Stimulated activated CD4-positive, alpha-beta T cell treated with anti-CD3 and anti-CD28 coated beads, Interleukin-15, amount 100 ng/mL, for 48 hours (primary cell): ENCODE results near the gene ABCD3.
A peak's percentile ranks its signal among the peaks of the same experiment; 100 is the strongest.

Experiments used
- DNase-seq, 2 donors: peaks; one replicate each; pipeline ENCODE4 v3.0.0-alpha.2; 2020; ENCODE audit warnings: low read depth in 2 of 2

The ABCD3 gene

DNA sequence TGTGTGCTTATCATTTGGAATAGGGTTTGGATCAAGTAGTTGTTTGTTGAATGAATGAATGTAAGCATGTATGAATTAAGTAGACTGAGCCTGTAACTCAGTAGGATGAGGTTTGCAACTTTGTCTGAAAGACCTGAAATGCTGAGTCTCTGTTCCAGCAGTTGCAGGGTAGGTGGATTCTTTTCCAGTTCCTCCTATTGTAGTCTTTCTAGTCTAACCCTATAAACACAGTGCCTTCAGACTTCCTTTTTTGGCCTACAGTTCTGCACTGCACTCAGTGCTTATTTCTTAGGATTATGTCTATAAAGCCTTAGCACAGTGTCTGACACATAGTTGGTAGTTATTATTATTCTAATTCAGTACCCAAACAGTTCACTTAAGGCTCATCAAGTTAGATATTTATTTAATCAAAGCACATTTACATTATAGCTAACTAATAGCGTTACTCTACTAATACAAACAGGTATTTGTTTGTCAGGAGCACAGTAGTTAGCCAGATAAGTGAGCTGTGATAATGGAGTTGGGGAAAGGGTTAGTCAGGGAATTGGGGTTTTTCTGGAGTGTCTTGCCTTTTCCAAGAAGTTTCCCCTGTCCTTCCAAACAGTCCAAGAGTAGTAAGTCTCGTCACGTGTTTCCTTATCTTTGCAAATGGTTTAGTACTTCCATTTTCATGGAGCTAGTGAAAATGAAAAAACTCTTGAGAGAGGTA is 45.0 kb downstream of the ABCD3 start:
- no peak for DNase-seq

DNA sequence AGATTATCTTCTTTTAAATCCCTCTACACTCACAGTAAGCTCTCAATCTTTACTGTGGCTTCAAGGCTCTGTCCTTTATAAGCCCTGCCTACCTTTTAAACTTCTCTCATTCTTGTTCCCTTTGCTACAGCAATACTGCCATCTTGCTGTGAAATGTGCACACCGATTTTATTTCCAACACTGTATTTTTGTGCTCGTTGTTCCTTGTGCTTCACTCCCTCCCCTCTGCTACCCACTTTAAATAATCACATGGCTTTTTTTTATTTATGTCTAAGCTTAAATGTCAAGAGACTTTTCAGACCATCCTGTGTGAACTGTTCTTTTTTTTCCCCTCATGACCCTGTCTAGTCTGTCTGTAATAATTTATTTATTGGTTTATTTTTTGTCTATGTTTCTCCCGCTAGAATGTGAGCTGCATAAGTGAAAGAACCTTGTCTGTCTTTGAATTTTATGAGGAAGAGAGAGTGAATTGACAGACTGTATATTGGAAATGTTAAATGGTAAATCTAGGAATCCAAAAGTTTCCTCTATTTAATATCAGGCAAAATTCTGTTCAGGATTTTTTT is 45.7 kb downstream of the ABCD3 start:
- no peak for DNase-seq

DNA sequence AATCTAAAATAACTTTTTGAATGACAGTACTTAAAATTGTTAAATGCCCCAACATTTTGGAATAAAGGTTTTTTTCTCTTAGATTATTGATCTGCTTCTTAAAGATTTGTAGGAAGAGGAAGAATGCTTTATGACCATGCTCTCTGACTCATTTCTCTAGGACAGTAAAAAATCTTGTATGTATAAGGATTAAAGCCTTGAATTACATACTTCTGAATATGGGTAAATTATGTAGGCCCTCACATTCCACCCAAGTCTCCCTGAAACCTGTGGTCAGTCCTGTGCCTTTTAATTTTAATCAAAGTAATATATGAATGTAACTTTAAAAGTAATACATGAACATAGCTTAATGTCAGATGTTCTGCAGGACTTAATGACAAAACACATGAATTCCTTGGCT is 50.5 kb downstream of the ABCD3 start:
- DNase-seq: no peak

DNA sequence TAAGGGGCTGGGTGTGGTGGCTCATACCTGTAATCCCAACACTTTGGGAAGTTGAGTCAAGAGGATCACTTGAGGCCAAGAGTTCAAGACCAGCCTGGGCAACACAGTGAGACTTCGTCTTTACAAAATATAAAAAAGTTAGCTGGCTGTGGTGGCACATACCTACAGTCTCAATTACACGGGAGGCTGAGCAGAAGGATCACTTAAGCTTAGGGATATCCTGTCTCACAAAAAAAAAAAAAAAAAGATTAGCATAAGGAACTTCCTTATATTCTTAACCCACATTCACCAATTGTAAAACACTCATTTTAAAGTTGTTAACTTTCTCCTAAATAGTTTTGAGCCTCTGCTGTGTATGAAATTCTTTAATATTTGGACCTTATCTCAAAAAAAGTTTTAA is 53.1 kb downstream of the ABCD3 start:
- no peak for DNase-seq

DNA sequence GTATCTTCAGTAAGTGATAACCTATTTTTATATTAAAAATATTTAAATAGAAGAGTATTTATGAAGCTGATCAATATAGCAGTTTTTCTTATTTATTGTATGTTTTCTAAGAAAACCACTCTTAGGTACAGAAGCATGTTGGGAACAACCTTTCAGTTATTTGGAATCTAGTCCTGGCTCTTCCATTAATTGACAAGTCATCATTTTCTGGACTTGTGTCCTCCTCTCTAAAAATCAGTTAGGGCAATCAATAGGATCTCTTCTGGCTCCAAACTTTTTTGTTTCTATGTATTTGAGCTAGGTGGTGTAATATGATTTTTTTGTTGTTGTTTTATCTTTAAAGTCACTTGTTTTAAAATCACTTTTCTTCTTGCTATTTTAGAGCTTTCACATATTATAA is 57.0 kb downstream of the ABCD3 start:
- no peak for DNase-seq

DNA sequence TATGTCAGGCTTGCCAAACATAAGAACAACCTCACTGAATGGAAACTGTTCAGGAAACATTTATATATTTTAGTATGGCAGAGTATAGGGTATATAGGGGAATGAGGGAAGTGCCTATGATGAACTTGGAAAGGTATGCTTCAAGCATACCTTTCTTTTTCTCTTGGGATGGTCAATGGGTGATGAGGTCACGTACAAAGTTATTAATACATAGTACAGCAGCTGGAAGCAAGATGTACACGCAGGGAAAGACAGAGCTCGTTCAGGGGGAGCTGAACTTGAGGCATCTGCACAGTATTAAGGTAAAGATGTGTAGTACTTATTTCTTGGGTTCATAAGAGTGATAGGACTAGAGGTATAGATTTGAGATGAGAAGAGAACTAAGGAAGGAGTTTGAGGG is 61.5 kb downstream of the ABCD3 start:
- DNase-seq: no peak

DNA sequence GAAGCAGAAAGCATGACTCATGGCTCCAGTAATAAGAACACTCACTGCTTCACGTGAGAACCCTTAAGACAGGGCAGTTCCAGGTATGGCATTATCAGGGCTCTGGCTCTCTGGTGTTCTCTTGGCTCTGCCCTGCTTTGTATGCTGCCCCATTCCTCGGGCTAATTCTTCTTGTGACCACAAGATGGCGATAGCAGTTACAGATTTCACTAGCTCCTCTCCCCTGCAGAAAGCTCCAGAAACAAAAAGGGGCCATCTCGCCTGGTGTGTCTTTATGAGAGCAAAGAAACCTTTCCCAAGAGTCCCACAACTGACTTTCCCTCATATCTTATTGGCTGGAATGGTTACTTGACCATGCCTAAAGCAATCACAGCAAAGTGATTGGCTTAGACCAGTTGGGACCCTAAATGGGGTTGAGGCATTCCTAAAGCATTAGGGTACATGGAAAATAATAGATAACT is 63.3 kb downstream of the ABCD3 start:
- DNase-seq: peak in 1 of 2 donors; percentile 5

DNA sequence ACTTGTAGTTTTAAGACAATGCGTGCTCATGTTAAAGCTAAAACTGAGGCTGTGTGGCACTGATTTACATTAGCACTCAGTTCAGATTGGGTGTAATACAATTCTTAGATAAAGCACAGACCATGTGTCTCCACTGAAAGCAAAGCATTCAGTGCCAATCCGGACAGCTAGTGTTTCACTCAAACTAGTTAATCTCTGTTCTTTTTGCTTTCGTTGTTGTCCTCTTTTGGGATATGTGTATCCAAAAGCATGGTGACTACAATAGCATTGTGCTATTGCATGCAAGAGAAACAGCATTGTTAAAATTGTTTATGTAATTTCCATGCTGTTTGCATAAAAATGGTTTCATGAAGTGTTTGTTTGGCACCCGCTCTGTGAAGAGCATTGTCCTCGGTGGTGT is 68.8 kb downstream of the ABCD3 start:
- DNase-seq: no peak

DNA sequence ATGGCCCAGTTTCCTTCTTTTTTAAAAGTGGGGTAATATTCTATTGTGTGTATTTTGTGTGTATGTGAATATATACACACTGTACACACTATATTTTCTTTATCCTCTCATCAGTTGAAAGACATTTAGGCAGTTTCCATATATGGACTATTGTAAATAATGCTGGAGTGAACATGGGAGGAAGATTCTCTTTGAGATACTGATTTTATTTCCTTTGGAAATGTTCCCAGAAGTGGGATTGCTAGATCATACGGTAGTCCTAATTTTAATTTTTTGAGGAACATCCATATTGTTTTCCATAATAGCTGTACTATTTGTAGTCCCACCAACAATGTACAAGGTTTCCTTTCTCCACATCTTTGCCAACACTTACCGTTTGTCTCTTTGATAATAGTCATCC is 72.4 kb downstream of the ABCD3 start:
- no peak for DNase-seq

DNA sequence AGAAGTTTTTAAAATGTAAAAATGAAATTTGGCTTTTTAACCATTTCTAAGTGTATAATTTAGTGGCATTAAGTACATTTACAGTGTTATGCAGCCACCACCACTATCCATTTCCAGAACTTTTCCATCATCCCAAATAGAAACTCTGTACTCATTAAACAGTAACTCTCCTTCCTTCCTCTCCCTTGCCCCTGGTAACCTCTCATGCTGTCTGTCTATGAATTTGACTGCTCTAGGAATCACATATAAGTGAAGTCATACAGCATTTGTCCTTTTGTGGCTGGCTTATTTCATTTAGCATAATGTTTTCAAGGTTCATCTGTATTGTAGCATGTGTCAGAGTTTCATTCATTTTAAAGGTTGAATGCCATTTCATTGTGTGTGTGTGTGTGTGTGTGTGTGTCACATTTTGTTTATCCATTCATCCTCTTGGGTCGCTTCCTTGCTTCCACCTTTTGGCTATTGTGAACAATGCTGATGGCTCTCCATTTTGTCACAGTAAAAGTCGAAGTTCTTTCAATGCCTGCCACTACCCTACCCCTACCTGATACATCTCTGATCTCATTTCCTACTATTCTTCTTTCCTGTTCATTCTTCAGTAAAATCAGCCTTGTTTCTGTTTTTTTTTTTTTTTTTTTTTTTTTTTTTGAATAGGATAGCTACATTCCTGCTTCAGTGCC is 78.0 kb downstream of the ABCD3 start:
- no peak for DNase-seq

DNA sequence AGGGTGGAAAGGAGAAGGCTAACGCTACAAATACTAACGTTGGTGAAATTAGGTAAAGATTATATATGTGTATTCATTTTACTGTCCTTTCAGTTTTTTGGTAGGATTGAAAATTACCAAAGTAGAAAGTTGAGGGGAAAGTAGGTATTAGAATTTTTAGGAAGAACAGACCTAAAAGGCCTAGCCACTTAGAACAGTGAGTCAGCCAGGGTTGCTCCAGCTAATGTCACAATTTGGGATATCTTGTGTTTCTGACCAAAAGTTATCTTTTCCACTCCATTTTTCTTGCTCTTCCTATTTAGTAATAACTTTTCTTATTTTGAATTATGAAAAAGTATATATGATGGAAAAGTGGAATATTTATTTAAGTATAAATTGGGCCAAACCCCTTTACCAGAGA is 83.2 kb downstream of the ABCD3 start:
- no peak for DNase-seq

DNA sequence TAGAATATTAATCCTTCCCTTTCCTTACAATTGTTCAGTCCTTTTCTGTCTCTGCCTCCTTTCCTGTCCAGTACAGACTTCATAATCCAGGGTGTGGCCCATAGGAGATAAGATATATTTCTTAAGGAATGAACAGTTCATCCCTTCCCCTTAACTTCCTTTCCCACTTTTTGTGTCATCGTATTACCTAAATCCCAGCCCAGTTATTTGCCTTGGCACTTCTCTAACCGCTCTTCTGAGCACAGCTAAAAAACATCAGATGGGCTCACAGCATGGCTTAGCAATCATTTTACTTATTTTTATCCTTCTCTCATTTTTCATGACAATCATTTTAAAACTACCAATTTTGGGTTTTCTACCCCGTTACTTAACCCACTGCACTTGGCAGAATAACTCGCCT is 83.7 kb downstream of the ABCD3 start:
- no peak for DNase-seq

DNA sequence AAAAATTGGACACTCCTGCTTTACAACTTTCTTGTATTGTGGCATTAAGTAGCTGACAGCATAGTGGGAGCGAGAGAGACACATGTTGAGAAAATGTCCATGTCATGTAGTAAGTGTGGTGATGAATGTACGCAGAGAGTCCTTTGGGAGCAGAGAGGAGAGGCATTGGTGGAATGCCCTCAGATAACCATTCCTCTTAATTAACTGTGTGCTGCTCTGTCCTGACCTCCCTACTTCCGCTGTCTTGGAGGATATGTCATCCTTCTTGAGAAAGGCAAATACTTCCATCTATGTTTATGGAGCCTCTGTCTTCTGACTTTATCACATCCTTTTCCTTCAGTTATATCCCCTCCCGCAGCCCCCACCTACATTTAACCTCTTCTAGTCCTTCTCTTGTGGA is 85.0 kb downstream of the ABCD3 start:
- DNase-seq: no peak

DNA sequence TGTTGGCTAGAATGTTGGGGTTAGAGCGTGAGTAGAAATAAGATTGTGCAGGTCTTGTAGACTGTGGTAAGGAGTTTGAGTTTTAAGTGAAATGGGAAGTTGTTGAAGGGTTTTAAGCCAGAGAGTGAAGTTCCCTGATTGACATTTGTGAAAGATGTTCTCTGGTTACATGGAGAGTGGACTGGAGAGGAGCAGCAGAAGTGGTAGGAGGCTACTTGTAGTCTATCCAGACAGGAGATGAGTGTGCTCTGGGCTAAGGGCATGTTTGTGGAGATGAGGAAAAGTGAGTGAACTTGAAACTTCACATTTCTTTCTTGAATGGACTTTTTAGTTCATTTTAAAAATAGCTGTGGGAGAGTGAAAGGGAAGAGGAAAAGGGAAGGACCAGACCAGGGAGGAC is 86.4 kb downstream of the ABCD3 start:
- no peak for DNase-seq

DNA sequence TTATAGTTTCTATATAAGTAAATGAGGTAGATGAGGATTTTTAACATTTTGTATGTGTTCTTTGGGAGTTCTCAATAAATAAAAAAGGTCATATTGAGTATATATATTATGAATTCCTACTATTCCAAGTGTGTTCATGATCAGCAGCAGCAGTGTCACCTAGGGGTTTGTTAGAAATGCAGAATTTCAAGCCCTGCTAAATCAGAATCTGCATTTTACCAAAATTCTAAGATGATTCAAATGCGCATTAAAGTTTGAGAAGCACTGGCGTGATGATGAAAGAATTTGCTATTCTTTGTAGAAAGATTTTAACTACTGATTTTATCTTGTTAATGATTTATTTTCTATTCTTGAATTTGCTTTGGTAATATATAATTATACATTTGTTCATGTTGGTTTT is 94.6 kb downstream of the ABCD3 start:
- no peak for DNase-seq

DNA sequence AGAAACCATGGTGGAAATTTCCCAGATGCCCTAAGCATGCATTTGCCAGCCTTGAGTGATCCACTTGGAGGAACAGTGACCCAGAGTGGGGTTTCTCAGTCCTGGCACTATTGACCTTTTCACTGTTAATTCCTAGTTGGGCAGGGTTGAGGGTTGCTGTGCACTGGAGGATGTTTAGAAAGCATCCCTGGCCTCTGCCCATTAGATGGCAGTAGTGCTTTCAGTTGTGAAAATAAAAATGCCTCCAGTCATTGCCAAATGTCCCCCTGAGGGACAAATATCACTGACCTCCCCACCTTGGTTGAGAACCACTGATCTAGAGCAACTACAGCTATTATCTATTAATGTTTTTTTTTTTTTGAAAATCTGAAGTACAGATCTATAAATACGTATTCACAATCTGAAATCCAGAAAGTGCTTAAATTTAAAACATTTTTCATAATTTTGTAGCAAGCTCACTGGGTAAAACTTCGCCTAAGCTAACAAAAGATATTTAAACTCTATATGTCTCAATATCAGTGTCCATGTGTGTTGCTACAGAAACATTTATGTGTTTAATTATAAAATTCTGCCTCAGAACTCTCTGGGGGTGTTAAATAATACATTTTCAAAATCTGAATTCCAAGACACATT is 96.0 kb downstream of the ABCD3 start:
- no peak for DNase-seq

DNA sequence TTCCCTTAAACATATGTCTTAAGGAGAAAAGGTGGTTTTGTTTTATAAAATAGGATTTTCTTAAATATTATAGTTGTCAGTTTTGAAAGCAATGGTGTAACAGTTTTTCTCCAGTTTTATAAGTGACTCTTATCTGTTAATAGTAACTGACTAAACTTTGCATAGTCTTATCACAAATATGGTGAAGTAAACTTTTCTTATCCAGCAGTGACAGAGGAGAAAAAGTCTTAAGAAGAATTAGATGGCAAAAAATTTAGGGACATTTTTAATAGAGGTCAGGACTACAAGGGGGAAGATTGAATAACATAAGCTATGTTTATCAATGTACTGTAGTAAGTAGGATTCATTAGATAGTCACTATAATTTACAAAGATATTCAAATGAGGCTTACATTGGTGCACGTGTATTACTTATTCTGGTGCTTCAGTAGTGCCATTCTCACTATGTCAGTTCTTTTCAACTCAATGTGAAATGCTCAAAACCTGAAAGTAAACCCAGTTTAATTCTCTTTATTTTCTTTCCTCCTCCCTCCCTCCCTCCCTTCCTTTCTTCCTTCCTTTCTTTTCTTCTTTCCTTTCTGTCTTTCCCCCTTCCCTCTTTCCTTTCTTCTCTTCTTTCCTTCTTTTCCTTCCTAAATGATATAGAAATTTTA is 97.2 kb downstream of the ABCD3 start:
- no peak for DNase-seq

DNA sequence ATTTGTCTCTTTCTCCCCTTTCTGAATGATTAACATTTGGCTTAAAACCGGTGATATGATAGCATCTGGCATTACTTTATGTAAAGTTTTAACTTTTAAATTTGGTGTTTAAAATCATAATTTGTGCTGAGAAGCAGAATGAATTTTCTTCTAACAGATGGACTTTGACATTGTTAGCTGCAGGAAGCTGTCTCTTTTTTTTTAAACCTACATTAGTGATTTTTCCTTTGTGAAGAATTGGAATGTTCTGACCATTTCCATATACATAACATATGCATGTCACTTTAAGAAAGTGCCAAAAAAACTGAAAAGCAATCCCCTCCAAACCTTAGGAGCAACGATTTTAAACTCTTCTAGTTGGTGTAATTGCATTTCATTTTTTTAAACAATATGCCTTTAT is 101.2 kb downstream of the ABCD3 start:
- DNase-seq: no peak

DNA sequence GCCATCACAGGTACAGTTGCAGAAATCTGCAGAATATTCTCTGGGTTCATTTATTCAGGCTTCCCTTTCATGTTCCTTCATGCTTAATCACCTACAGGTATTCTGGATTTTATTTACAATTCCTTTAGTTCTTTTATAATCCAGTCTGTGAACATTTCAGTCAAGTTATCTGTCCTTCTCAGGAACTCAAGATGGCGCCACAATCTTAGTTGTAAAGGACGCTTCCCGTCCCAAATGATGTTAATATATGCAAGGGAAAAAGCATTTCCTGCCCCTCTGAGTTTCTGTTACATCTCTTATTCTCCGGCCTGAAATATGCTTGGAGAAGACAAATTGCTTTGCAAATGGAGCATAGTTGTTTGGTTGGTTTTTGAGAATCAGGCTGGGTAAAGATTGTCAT is 104.1 kb downstream of the ABCD3 start:
- no peak for DNase-seq

DNA sequence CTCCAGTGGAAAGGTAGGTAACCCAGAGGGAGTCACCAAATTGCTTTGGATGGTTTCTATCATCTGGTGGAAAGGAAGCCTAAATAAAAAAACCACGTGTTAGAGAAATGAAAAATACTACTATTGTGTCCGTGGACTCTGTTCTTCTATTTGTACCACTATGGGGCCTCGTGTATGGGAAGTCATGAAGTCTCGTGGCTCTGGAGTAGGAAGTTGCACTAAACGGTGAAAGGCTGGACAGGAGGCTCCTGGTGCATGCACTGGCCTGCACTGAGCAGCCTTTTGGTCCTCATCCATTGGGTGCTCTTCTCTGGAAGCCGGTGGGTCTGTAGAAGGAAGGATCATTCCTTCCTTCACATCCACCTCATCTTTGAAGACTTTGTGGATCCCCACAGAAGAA is 106.3 kb downstream of the ABCD3 start:
- DNase-seq: no peak

DNA sequence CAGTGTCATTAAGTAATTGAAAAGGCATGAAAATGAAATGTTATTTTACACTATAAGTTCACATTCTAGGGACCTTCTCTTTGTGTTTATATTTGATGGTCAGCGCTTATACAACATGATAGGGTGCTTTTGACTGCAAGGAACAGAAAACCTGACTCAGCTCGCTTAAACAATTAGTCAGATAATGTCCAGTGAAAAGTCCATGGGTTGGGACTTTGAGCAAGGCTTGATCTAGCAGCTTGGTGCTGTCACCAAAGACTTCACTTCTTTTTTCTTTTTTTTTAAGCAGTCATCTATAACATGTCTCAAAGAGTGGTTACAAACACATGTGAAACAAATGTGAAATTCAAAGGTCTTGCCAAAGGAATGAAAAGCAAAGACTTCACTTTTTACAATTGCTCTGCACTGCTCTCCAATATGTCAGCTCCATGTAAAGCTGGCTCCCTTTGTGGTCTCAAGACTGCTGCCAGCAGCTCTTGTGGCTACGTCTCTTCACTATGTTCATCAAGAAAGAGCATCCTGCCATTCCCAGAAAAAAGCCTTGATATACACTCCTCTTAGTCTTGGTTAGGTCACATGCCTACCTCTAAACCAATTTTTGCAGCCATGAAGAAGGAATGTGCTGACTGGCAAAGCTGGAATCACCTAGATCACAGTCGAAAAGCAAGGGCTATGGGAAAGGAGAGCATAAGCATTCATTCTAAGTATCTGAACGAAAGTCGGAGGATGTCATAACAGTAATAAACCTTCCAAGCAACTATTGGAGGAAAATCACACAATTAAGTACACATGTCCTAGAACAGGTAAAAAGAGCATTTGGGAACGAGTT is 108.2 kb downstream of the ABCD3 start:
- DNase-seq: no peak
